ENCODE data around the gene TRERF1.

GRCh38 chr6:42230345-42231321 lies 221.1 kb downstream of the TRERF1 start:
- TF ChIP-seq GATA2 (IDR thresholded peaks at IDR 0.05; ENCODE audit: low read depth, low read length) (no peak), GATA3 (IDR thresholded peaks at IDR 0.05; ENCODE audit: low read depth, low read length) (no peak)
